22Rv1 (cell line): ENCODE measurements around the gene LEAP2.

ENCODE experiments used
- CTCF ChIP-seq: fragments of 450-650 bp; IDR thresholded peaks from 2 replicates; pipeline ENCODE4 v1.5.1; 2017; ENCODE audit warnings: mild to moderate bottlenecking
- ZFX ChIP-seq: fragments of 450-650 bp; IDR thresholded peaks from 2 replicates; pipeline ENCODE4 v1.6.1; 2017; ENCODE audit warnings: antibody characterized with exemption, borderline replicate concordance

- TF ChIP-seq CTCF (no peak), ZFX (no peak)
These were observed 7.7 kb upstream of the LEAP2 start for GRCh38 chr5:132865668-132866341.
